GM12878 (cell line): Measurements from ENCODE around the gene SCN8A. TPM values are rescaled to one million over a fixed set of nuclear protein-coding genes. Genes with fewer than 3 reads are reported as not detected.

Source experiments
- E2F8 ChIP-seq: fragments of 450-650 bp; IDR thresholded peaks from 2 replicates; pipeline ENCODE4 v1.6.1; 2018; ENCODE audit warnings: mild to moderate bottlenecking, low read depth, moderate library complexity; ENCODE audit not compliant: partially characterized antibody
- ELK1 ChIP-seq: IDR thresholded peaks from 2 replicates; pipeline ENCODE4 v1.6.1; 2012; ENCODE audit warnings: low read depth, low read length, improper control_type of control experiment
- PBX3 ChIP-seq: IDR thresholded peaks from 2 replicates; pipeline ENCODE4 v1.6.1; 2011; ENCODE audit warnings: mild to moderate bottlenecking, low read depth, low read length, moderate library complexity; ENCODE audit not compliant: insufficient replicate concordance
- polyA plus RNA-seq, 11 experiments: library from polyadenylated mRNA; depleted of rRNA in 4 of 11; unstranded in 6 of 11; stranded (reverse) in 5 of 11; fragments of >200 nt; fragmentation: Nextera tagmentation in 4 of 11; fragmentation: Illumina TruSeq in 1 of 11; extraction: Ambion mirVana in 4 of 11; extraction: Trizol in 1 of 11; gene quantifications; 1 replicate in 1 of 11; 2 replicates in 10 of 11; pipeline versions ENCODE4 v1.2.1 to v1.2.3, GENCODE V29; 2011 to 2016; ENCODE audit warnings: inconsistent platforms in 2 of 11, missing spikeins in 2 of 11, low read depth in 1 of 11
- total RNA-seq, 4 experiments: library from RNA; depleted of rRNA in 3 of 4; stranded (reverse); fragments of >200 nt in 3 of 4; fragmentation: Illumina TruSeq in 1 of 4; extraction: Trizol in 1 of 4; gene quantifications; 2 replicates each; pipeline versions ENCODE4 v1.2.1 to v1.2.3, GENCODE V29; 2013 to 2021
- TF ChIP-seq, protein P1 (sequence below): fragments of 450-650 bp; IDR thresholded peaks from 2 replicates; pipeline ENCODE4 v1.6.1; 2017; ENCODE audit warnings: mild to moderate bottlenecking, moderate library complexity

The SCN8A gene
- total and polyA plus RNA-seq, 10 of the 15 experiments (the other 5 are each of a cell fraction or from before 2014, with no cell fraction given) = 0.02 to 0.23 (median 0.06) TPM; not detected in 2

- TF ChIP-seq, protein P1, sequence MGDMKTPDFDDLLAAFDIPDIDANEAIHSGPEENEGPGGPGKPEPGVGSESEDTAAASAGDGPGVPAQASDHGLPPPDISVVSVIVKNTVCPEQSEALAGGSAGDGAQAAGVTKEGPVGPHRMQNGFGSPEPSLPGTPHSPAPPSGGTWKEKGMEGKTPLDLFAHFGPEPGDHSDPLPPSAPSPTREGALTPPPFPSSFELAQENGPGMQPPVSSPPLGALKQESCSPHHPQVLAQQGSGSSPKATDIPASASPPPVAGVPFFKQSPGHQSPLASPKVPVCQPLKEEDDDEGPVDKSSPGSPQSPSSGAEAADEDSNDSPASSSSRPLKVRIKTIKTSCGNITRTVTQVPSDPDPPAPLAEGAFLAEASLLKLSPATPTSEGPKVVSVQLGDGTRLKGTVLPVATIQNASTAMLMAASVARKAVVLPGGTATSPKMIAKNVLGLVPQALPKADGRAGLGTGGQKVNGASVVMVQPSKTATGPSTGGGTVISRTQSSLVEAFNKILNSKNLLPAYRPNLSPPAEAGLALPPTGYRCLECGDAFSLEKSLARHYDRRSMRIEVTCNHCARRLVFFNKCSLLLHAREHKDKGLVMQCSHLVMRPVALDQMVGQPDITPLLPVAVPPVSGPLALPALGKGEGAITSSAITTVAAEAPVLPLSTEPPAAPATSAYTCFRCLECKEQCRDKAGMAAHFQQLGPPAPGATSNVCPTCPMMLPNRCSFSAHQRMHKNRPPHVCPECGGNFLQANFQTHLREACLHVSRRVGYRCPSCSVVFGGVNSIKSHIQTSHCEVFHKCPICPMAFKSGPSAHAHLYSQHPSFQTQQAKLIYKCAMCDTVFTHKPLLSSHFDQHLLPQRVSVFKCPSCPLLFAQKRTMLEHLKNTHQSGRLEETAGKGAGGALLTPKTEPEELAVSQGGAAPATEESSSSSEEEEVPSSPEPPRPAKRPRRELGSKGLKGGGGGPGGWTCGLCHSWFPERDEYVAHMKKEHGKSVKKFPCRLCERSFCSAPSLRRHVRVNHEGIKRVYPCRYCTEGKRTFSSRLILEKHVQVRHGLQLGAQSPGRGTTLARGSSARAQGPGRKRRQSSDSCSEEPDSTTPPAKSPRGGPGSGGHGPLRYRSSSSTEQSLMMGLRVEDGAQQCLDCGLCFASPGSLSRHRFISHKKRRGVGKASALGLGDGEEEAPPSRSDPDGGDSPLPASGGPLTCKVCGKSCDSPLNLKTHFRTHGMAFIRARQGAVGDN = no peak
- TF ChIP-seq E2F8 (no peak), ELK1 (no peak), PBX3 (no peak)
Observed at GRCh38 chr12:51785906-51786305, 194.9 kb downstream of the SCN8A start (continued).
